GM18861 (cell line): ENCODE results near the gene TNNC2.
"Not testable (repeated sequence)": the region's sequence is repeated elsewhere in the genome, so short reads cannot be mapped to it uniquely, and the experiment has no call there.

Source experiments
- ATAC-seq: cut with Tn5 transposase; IDR thresholded peaks from one replicate; pipeline ENCODE4 v1.9.1; 2021; ENCODE audit not compliant: unreplicated experiment

TNNC2 gene

DNA sequence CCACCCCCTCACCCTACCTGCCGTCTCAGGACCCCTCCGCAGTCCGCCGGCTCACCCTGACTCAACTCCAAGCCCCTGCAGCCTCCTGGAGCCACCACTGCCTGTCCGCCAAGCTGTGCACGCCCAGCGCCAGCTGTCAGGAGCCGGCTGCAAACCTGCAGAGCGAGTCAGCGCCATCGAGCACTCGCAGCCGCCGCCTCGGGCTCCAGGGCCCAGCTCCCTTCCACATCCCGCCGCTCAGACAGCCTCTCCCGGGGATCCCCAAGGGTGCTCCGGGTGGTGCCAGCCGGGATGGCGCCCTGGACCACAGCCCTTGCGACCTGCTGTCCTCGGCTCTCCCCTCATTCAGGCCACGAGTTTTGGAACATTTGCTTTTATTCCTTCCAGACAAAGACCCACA lies 4.3 kb downstream of the TNNC2 start:
- ATAC-seq, result no peak

DNA sequence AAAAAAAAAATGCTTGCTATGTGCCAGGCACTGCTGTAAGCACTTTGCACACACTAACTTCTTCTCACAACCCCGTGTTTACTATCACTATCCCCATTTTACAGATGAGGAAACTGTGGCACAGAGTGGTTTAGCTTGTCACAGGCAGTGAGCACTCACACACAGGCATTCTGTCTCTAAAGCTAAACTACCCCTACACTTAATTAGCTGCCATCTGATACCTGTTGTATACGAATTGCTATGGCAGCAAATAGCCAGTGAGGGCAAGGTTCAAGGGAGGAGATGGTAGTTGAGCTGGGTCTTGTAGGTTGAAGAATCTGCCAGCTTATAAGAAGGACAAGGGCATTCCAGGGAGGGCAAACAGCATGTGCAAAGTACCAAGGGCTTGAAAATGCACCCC lies 5.2 kb downstream of the TNNC2 start:
- no peak for ATAC-seq

- ATAC-seq, result no peak
Observed at GRCh38 chr20:45819466-45819865, 7.6 kb downstream of the TNNC2 start.

- ATAC-seq, result no peak
Observed at GRCh38 chr20:45818239-45818638, 8.9 kb downstream of the TNNC2 start.

- ATAC-seq, result no peak
Observed at GRCh38 chr20:45817376-45818194, 9.5 kb downstream of the TNNC2 start.

DNA sequence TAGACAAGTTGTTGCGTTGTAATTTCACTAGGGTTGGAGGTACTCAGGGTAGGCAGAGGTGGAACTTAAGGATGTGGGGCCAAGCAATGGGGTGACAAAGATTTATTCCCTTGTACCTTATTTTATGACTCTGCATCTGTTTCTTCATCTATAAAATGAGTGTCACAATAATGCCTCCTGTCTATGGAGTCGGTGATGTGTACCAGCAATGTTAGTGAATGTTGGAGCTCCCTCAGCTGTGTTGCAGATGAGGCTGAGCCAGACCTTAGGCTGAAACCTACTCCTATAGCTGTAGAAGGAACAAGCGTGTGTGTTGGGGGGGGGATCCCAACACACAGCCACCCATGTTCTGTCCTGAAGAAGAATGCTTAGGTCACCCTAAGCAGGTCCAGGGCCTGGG lies 10.2 kb downstream of the TNNC2 start:
- no peak for ATAC-seq

- ATAC-seq, result no peak
Observed at GRCh38 chr20:45814314-45814713, 12.8 kb downstream of the TNNC2 start.

GRCh38 chr20:45813489-45813888 lies 13.6 kb downstream of the TNNC2 start:
- no peak for ATAC-seq

DNA sequence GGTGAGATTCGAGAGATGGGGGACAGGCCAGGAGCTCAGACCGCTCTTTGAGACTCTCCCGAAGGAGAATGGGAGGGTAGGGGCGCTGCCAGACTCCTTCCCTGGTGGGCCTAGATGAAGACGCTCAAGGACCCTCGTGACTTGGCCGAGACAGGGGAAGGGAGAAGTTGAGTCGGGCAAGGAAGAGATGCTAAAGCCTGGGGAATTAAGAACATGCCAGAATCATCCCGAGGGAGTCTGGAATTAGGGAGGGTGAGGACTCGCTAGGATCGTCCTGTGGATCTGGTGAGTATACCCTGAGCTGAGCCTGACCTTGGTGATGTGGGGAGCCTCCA lies 14.1 kb downstream of the TNNC2 start:
- no peak for ATAC-seq

- ATAC-seq, result peak; percentile 93
Observed at GRCh38 chr20:45812157-45813005, 14.7 kb downstream of the TNNC2 start, which contains the start of gene UBE2C. TSS of gene UBE2C (plus strand) at chr20:45812644. CDS start at chr20:45812696, 52 bp downstream.

DNA sequence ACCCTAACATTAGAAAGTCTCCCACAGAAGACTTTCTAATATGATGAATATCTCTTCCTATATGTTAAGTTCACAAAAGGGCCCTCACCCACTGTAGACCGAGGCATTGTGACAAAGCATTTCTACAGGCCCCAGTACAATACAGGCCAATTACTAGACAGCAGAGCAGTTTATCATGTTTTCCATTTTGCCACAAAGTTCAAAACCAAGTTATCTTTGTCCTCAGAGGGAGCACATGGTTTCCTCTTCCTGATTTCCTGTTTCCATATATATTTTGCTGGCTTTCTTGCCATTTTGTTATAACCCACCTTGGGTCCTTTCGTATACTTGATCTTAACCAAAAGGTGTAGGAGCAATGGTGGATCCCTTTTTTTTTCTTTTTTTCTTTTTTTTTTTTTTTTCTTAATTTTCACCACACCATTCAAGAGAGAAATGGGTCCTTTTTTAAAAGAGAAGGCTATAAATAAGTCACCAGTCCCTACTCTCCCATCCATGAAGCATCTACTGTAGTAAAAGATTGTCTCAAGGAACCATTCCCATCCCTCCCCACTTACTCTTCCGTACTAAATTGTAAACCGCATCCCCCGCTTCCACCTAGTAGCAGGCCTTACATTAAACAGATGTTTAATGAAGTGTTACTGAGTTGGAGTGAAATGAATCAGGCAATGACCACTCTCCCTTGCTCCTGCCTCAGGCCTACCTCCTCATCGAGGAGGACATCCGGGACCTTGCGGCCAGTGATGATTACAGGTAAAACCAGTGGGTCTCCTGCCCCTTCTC lies 16.7 kb downstream of the TNNC2 start:
- ATAC-seq, result no peak

GRCh38 chr20:45801851-45802250 lies 25.3 kb downstream of the TNNC2 start:
- ATAC-seq, result no peak

DNA sequence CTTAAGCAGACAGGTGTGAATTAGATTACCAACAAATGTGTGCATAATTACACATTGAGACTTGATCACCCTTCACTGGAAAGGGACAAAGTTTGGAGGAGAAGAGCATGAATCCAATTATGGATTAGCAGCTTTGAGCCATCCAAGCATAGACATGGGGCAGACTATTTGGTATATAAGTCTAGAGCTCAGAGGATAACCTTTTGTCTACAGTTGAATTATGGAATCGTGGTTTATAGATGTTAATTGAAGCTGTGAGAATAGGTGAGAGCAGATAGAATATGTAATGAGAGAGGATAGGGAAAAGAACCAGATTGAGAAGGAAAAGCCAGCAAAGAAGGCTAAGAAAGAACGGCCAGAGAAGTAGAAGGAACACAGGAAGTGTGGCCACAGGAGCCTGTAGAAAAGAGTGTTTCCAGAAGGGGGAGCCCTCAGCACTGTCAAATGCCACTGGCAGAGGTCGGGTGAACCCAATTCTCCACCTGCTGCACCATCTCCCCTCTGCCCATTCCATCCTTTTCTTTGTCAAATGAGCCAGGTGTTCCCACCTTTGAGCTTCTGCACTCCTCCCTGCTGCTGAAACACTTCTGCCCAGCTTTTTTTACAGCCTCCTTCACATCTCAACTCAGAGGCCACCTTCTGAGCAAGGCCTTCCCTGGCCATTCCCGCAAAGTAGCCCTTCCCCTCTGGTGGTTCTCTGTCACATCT lies 28.0 kb downstream of the TNNC2 start:
- peak; percentile 57 for ATAC-seq

DNA sequence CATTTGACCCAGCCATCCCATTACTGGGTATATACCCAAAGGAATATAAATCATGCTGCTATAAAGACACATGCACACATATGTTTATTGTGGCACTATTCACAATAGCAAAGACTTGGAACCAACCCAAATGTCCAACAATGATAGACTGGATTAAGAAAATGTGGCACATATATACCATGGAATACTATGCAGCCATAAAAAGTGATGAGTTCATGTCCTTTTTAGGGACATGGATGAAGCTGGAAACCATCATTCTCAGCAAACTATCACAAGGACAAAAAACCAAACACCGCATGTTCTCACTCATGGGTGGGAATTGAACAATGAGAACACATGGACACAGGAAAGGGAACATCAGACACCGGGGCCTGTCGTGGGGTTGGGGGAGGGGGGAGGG lies 29.2 kb downstream of the TNNC2 start:
- not testable (repeated sequence) for ATAC-seq

DNA sequence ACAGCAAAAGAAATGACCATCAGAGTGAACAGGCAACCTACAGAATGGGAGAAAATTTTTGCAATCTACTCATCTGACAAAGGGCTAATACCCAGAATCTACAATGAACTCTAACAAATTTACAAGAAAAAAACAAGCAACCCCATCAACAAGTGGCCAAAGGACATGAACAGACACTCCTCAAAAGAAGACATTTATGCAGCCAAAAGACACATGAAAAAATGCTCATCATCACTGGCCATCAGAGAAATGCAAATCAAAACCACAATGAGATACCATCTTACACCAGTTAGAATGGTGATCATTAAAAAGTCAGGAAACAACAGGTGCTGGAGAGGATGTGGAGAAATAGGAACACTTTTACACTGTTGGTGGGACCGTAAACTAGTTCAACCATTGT lies 29.6 kb downstream of the TNNC2 start:
- not testable (repeated sequence) for ATAC-seq

- ATAC-seq, result no peak
Observed at GRCh38 chr20:45796337-45797065, 30.6 kb downstream of the TNNC2 start.

GRCh38 chr20:45792317-45793118 lies 34.6 kb downstream of the TNNC2 start:
- no peak for ATAC-seq

GRCh38 chr20:45788351-45788750 lies 38.8 kb downstream of the TNNC2 start:
- no peak for ATAC-seq

DNA sequence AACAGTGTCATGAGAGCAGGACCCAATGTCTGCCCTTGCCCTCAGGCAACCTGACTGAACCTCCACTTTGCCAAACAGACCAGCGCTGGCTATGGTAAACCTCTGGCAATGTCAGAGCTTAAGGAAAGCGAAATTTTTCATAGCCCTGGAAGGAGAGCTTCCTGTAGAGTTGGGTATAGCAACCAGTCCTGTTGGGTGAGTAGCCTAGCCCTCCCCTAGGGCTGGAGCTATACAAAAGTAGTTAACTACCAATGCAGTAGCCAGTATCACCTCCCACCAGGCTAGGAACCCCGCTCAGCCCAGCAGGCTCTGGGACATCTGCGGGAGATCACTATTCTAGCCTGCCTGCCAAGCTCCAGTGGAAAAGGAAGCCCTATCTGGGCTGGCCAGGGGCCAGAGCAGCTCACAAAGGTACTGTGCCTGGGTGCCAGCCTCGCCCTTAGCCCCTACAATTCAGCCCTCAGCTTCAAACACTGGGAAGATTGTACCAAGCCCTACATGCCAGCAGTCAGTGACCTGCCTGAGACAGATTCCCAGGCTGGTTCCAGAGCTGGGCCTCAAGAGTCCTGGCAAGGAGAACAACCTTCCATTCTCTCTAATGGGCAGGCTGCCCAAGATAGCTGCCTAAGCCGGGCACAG lies 43.3 kb downstream of the TNNC2 start:
- no peak for ATAC-seq
